Liver (tissue), 9 donors: ENCODE results near the gene LRRC23. TPM values are rescaled to one million over a fixed set of nuclear protein-coding genes. Genes with fewer than 3 reads are reported as not detected.
"Not testable (repeated sequence)": the region's sequence is repeated elsewhere in the genome, so short reads cannot be mapped to it uniquely, and the experiment has no call there.

Source experiments
- DNase-seq: peaks from one replicate; pipeline ENCODE4 v3.0.0-alpha.2; 2017; ENCODE audit warnings: low spot score
- H3K27ac ChIP-seq, 2 donors: one replicate each; pipeline ENCODE4 v1.7.0; 2013; ENCODE audit warnings: inconsistent platforms in 2 of 2, low read length in 2 of 2, control low read depth in 1 of 2, low read depth in 1 of 2, mild to moderate bottlenecking in 1 of 2
- H3K27me3 ChIP-seq, 4 donors: one replicate each; pipeline versions ENCODE4 v1.6.1 to v1.7.0; 2013; ENCODE audit warnings: low read length in 3 of 4, inconsistent platforms in 1 of 4, mild to moderate bottlenecking in 1 of 4, moderate library complexity in 1 of 4; ENCODE audit not compliant: control insufficient read depth in 4 of 4, insufficient read depth in 4 of 4
- H3K36me3 ChIP-seq, 4 donors: one replicate each; pipeline versions ENCODE4 v1.6.1 to v1.7.0; 2013; ENCODE audit warnings: low read length in 3 of 4, mild to moderate bottlenecking in 3 of 4, low read depth in 1 of 4, moderate library complexity in 1 of 4; ENCODE audit not compliant: control insufficient read depth in 4 of 4, insufficient read depth in 3 of 4
- H3K4me1 ChIP-seq, 4 donors: one replicate each; pipeline versions ENCODE4 v1.6.1 to v1.7.0; 2013; ENCODE audit warnings: low read length in 3 of 4, mild to moderate bottlenecking in 3 of 4, moderate library complexity in 1 of 4; ENCODE audit not compliant: control insufficient read depth in 4 of 4, insufficient read depth in 4 of 4
- H3K4me3 ChIP-seq, 3 donors: one replicate each; pipeline versions ENCODE4 v1.6.1 to v1.7.0; 2013; ENCODE audit warnings: low read length in 3 of 3, control low read depth in 1 of 3, low read depth in 1 of 3, mild to moderate bottlenecking in 1 of 3
- H3K9ac ChIP-seq, 2 donors: one replicate each; pipeline ENCODE4 v1.7.0; 2013; ENCODE audit warnings: low read length in 2 of 2, mild to moderate bottlenecking in 2 of 2, moderate library complexity in 2 of 2, control low read depth in 1 of 2, low read depth in 1 of 2
- H3K9me3 ChIP-seq, 4 donors: one replicate each; pipeline versions ENCODE4 v1.6.1 to v1.7.0; 2013; ENCODE audit warnings: low read length in 3 of 4; ENCODE audit not compliant: control insufficient read depth in 4 of 4
- ATF3 ChIP-seq: IDR thresholded peaks from 2 replicates; pipeline ENCODE4 v1.6.1; 2016; ENCODE audit warnings: antibody characterized with exemption
- CTCF ChIP-seq: fragments of 150-350 bp; IDR thresholded peaks from 2 replicates; pipeline ENCODE4 v1.5.1; 2017; ENCODE audit warnings: improper control_type of control experiment, low read depth, low read length; ENCODE audit not compliant: missing input control
- FOXA1 ChIP-seq: IDR thresholded peaks from 2 replicates; pipeline ENCODE4 v1.6.1; 2016; ENCODE audit warnings: antibody characterized with exemption
- HNF4A ChIP-seq, 2 donors: conservative IDR thresholded peaks; 2 replicates each; pipeline ENCODE4 v1.6.1; 2016; ENCODE audit warnings: antibody characterized with exemption in 2 of 2, mild to moderate bottlenecking in 2 of 2
- HNF4G ChIP-seq: IDR thresholded peaks from 2 replicates; pipeline ENCODE4 v1.6.1; 2016; ENCODE audit warnings: antibody characterized with exemption
- MAX ChIP-seq: IDR thresholded peaks from 2 replicates; pipeline ENCODE4 v1.6.1; 2016; ENCODE audit warnings: antibody characterized with exemption
- RXRA ChIP-seq, 2 donors: IDR thresholded peaks; 2 replicates each; pipeline ENCODE4 v1.6.1; 2017 to 2018; ENCODE audit warnings: antibody characterized with exemption in 2 of 2, mild to moderate bottlenecking in 1 of 2
- YY1 ChIP-seq: IDR thresholded peaks from 2 replicates; pipeline ENCODE4 v1.6.1; 2016; ENCODE audit warnings: antibody characterized with exemption, mild to moderate bottlenecking
- WGBS: extraction: QIAGEN DNeasy Blood & Tissue Kit; methylation state at CpG from one replicate; pipeline ENCODE4 v1.1.7; 2013; 5-methylcytosine and 5-hydroxymethylcytosine counted together
- polyA plus RNA-seq, 2 donors: library from polyadenylated mRNA; stranded (reverse) in 1 of 2; unstranded in 1 of 2; fragments of 200-250 nt in 1 of 2; fragments of >200 nt in 1 of 2; fragmentation: Nextera tagmentation in 1 of 2; extraction: Ambion mirVana in 1 of 2; gene quantifications; one replicate each; pipeline versions ENCODE4 v1.2.1 to v1.2.3, GENCODE V29; 2013 to 2015
- total RNA-seq, 2 donors: library from RNA; depleted of rRNA; stranded (reverse); fragments of >200 nt; gene quantifications; one replicate each; pipeline ENCODE4 v1.2.3, GENCODE V29; 2014
- donor health status: healthy.
- donor health status: healthy.
- donor health status: healthy.
- donor health status: healthy.
- donor health status: healthy.

Gene LRRC23
- total and polyA plus RNA-seq, 4 donors, result 0.92 to 3.6 (median 2.1) TPM

GRCh38 chr12:6886206-6886999, 18.2 kb upstream of the LRRC23 start:
- not testable (repeated sequence) for H3K9ac ChIP-seq, DNase-seq, H3K4me1 ChIP-seq, H3K27ac ChIP-seq, H3K9me3 ChIP-seq, H3K36me3 ChIP-seq, H3K4me3 ChIP-seq, H3K27me3 ChIP-seq
- WGBS, result 79% methylated on average over 12 of the region's 15 CpGs

- H3K9ac ChIP-seq, result no peak overlapping the region
- WGBS, result 61% methylated on average over 8 of the region's 8 CpGs
- TF ChIP-seq ATF3 (no peak), HNF4G (no peak), RXRA (IDR thresholded peaks at IDR 0.05) (no peak), MAX (no peak), CTCF (no peak), YY1 (no peak)
- H3K36me3 ChIP-seq, result peaks cover 0 to 7% (median 3%) of the 10 kb centered on the region in 4 donors
- no peak overlapping the region for H3K27ac ChIP-seq
- no peaks in the 10 kb centered on the region for H3K9me3 ChIP-seq
- H3K4me3 ChIP-seq, result no peak overlapping the region
- peaks cover 2 to 14% (median 8%) of the 10 kb centered on the region in 4 donors for H3K4me1 ChIP-seq
- H3K27me3 ChIP-seq, result no peaks in the 10 kb centered on the region
- no peak for DNase-seq
These were observed 17.2 kb upstream of the LRRC23 start for GRCh38 chr12:6887460-6887859.

GRCh38 chr12:6888360-6888759, 16.3 kb upstream of the LRRC23 start:
- WGBS, result 88% methylated on average over 2 of the region's 2 CpGs
- Histone ChIP-seq H3K4me1 (peaks cover 2 to 14% (median 8%) of the 10 kb centered on the region in 4 donors), H3K27ac (no peak overlapping the region), H3K27me3 (no peaks in the 10 kb centered on the region), H3K36me3 (peaks cover 0 to 7% (median 3%) of the 10 kb centered on the region in 4 donors), H3K9me3 (no peaks in the 10 kb centered on the region), H3K4me3 (no peak overlapping the region), H3K9ac (no peak overlapping the region)
- DNase-seq, result no peak
- TF ChIP-seq FOXA1, result no peak

GRCh38 chr12:6888794-6889193, 15.8 kb upstream of the LRRC23 start:
- not testable (repeated sequence) for H3K9ac ChIP-seq, H3K27ac ChIP-seq, H3K9me3 ChIP-seq, DNase-seq, H3K27me3 ChIP-seq, H3K36me3 ChIP-seq, H3K4me3 ChIP-seq
- H3K4me1 ChIP-seq, result peaks cover 2 to 14% (median 8%) of the 10 kb centered on the region in 4 donors
- peak in 1 of 2 donors; percentile 17 for TF ChIP-seq HNF4A (conservative IDR thresholded peaks at IDR 0.05)
- 34% methylated on average over 7 of the region's 7 CpGs for WGBS

- Histone ChIP-seq H3K4me1 (peaks cover 2 to 14% (median 8%) of the 10 kb centered on the region in 4 donors), H3K27ac (peak overlapping the region; percentile 81 to 95), H3K9ac (peak overlapping the region in 1 of 2 donors; percentile 96)
- DNase-seq, H3K27me3 ChIP-seq, H3K9me3 ChIP-seq, H3K4me3 ChIP-seq, H3K36me3 ChIP-seq: not testable (repeated sequence)
- WGBS, result 96% methylated on average over 21 of the region's 21 CpGs
These were observed 14.6 kb upstream of the LRRC23 start for GRCh38 chr12:6889775-6890573.
